Epithelial cell of esophagus (primary cell): ENCODE data around the gene EPG5.
A peak's percentile ranks its signal among the peaks of the same experiment; 100 is the strongest.
"Not testable (repeated sequence)": the region's sequence is repeated elsewhere in the genome, so short reads cannot be mapped to it uniquely, and the experiment has no call there.

Experiments used
- DNase-seq: peaks from one replicate; pipeline ENCODE4 v3.0.0; 2010; ENCODE audit warnings: low read depth
- H3K4me3 ChIP-seq: 2 replicates; pipeline ENCODE4 v1.5.1; 2011; ENCODE audit warnings: mild to moderate bottlenecking, low read length, control low read depth
- TF ChIP-seq, protein P1 (sequence below): IDR thresholded peaks from 2 replicates; pipeline ENCODE4 v1.5.1; 2011; ENCODE audit warnings: low read depth, mild to moderate bottlenecking, low read length, control low read depth, inconsistent platforms; ENCODE audit not compliant: insufficient read depth; ENCODE audit errors: missing control alignments

Gene EPG5

DNA sequence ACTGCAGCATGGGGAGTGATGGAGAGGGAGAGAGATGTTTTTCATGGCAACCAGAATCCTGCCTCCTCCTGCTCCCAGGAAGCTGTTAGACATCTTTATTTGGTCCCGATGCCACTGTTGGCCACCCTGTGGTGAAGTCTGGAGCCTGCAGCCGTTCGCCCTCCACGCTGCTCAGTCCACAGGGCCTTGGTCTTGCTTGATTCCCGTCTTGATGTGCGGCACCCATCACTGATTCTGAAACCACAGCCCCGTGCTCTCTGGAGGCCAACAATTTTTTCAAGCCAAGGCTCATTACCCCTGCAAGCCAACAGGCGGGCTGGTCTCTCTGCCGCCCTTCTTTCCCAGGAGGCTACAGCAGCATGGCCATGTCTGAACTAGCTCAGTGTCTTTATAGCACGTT lies 117.1 kb downstream of the EPG5 start:
- TF ChIP-seq, protein P1, sequence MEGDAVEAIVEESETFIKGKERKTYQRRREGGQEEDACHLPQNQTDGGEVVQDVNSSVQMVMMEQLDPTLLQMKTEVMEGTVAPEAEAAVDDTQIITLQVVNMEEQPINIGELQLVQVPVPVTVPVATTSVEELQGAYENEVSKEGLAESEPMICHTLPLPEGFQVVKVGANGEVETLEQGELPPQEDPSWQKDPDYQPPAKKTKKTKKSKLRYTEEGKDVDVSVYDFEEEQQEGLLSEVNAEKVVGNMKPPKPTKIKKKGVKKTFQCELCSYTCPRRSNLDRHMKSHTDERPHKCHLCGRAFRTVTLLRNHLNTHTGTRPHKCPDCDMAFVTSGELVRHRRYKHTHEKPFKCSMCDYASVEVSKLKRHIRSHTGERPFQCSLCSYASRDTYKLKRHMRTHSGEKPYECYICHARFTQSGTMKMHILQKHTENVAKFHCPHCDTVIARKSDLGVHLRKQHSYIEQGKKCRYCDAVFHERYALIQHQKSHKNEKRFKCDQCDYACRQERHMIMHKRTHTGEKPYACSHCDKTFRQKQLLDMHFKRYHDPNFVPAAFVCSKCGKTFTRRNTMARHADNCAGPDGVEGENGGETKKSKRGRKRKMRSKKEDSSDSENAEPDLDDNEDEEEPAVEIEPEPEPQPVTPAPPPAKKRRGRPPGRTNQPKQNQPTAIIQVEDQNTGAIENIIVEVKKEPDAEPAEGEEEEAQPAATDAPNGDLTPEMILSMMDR: peak; percentile 52
- peak; percentile 26 for DNase-seq

DNA sequence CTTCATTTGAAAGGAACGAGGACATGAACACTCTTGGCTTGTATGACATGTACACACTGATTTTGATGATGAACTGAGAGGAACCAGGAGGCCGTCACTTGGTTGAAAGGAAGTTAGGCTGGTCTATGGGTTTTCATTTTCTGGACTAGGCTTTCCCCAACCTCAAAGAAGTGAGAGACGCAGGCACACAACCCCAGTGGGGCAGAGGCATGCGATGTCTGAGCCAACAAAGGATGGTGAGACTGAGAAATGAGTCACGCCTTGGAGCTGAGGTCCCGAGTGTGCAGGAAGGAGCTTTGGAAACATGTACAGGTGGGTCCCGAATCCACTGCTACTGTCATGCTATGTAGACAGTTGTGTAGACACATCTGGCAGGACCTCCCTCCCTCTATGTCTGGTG lies 117.6 kb downstream of the EPG5 start:
- no peak overlapping the region for H3K4me3 ChIP-seq
- TF ChIP-seq, protein P1: no peak
- DNase-seq: no peak

More for the DNA sequence above, 117.1 kb downstream of the EPG5 start:
- no peak overlapping the region for H3K4me3 ChIP-seq

GRCh38 chr18:45848643-45849042 lies 118.5 kb downstream of the EPG5 start:
- DNase-seq: not testable (repeated sequence)

GRCh38 chr18:45847119-45847518 lies 120.0 kb downstream of the EPG5 start:
- H3K4me3 ChIP-seq: no peak overlapping the region
- no peak for DNase-seq
- TF ChIP-seq, protein P1: no peak

More at GRCh38 chr18:45848643-45849042, 118.5 kb downstream of the EPG5 start:
- not testable (repeated sequence) for H3K4me3 ChIP-seq

DNA sequence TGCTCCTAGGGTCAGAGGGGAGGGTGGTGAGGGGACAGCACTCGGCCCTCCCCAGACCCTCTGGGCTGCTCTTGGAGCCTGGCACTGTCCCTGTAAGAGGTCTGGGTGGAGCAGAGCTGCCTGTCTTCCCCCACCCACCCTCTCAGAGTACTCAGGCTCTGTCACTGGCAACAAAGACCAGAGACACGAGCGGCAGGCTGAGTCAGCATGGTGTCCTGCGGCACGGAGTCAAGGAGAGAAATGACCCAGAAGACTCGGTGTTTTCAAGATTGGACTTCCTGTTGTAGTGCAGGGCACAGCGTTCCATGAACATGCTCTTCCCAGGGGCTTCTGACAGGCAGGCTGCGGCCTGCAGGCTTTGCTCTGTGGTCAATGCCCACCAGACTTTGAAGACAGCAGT lies 121.7 kb downstream of the EPG5 start:
- DNase-seq: no peak
- TF ChIP-seq, protein P1: no peak
- no peak overlapping the region for H3K4me3 ChIP-seq

DNA sequence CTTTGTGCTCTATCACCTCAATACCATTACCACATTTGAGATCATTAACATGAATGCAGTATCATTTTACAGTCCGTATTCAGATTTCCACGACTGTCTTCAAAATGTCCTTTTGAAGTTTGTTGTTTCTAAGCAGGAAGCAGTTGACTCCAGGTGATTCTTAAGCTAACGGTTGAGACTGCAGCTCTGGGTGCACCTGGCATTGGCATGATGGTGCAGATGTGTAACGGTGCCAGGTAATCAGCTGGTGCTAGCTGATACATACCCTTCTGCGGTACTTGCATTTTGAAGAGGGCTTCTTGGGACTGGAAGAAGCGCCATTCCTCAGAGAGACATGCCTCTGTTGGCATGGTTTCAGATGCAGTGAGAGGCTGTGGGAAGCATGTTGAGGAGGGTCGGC lies 122.2 kb downstream of the EPG5 start:
- TF ChIP-seq, protein P1: no peak
- no peak overlapping the region for H3K4me3 ChIP-seq
- no peak for DNase-seq

GRCh38 chr18:45843019-45843418 lies 124.1 kb downstream of the EPG5 start:
- no peak overlapping the region for H3K4me3 ChIP-seq
- TF ChIP-seq, protein P1: no peak
- DNase-seq: no peak
